Left renal cortex interstitium (tissue), 4 donors: ENCODE results near the gene DSCAML1. TPM values are rescaled to one million over a fixed set of nuclear protein-coding genes. Genes with fewer than 3 reads are reported as not detected.

ENCODE experiments used
- DNase-seq, 4 donors: peaks; one replicate each; pipeline ENCODE4 v3.0.0-alpha.2; 2013; ENCODE audit warnings: low read depth in 4 of 4, low spot score in 2 of 4, missing footprints in 1 of 4
- polyA plus RNA-seq, 4 donors: library from polyadenylated mRNA; unstranded; fragments of 120-200 nt; gene quantifications; one replicate each; pipeline ENCODE4 v1.2.1, GENCODE V29; 2013; ENCODE audit not compliant: insufficient read length in 4 of 4

The DSCAML1 gene
- polyA plus RNA-seq, 4 donors, result 1.3 to 4.0 (median 2.0) TPM

DNA sequence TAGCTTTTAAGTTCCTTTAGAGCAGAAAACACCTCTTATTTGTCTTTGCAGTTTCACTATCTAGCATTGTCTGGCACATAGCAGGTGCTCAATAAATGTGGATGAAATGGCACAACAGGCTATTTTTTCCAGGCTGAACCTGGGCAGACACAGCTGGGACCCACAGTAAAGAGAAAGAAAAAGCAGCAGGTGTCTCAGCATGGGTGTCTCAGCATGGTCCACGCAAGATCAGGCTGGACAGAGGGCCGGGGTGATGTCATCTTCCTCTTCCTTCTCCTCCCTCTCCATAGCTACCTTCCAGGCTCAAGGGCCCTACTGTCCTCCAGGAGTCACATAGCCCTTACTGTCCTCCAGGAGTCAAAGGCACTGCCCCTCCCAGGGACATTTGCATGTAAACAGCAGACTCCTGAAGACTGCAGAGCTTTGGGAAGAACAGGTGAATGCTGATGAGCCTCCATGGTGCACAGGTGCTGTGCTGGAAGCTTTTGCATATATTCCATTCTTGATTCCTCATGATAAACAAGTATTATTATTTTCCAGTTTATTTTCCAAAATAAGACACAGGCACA is 65.2 kb downstream of the DSCAML1 start:
- no peak for DNase-seq

DNA sequence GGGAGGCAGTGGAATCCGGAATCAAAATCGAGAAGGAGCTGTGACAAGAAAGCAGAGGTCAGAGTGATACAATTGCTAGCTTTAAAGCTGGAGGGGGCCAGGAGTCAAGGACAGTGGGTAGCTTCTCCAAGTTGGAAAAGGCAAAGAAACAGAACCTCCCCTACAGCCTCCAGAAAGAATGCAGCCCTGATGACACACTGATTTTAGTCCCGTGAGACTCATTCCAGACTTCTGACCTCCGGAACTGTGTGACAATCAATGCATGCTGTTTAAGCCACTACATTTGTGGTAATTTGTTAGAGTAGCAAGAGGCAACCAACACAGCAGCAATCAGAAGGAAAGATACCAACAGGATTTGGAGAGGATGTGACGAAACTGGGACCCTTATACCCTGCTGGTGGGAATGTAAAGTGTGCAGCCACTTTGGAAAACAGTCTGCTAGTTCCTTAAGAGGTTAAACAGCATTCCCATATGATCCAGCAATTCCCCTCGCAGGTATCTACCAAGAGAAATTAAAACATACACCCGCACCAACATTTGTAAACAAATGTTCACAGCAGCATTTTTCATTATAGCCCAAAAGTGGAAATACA is 66.7 kb downstream of the DSCAML1 start:
- DNase-seq, result no peak

DNA sequence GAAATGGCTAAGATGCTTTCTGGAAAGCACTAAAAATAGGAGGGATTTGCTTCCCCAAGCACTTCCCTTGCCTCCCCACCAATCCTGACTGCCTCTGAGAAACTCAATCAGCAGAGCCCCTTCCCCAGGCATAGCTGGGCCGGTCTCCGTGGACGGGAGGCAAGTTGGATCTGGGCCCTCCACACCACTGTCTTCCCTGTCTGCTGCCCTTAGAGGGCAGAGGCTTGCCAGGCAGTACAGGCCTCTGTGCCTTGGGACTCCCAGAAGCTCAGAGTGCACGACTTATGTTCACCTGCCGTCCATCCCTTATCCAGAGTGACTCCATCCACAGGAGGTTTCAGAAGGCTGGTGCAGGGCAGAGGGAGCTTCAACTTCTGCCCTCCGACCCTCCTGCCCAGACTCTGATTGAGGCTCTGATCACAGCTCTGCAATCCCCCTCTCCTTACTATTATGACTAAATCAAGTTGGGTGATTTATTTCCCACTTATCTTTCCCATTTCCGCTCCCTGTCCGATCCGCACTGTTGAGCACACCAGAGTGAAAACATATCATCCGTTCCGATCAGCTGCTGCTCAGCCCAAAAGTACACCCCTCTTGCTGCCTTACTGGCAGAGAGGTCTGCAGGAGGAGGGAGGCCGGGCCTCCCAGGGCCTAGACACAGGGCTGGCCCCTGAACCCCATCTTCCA is 71.8 kb downstream of the DSCAML1 start:
- no peak for DNase-seq

DNA sequence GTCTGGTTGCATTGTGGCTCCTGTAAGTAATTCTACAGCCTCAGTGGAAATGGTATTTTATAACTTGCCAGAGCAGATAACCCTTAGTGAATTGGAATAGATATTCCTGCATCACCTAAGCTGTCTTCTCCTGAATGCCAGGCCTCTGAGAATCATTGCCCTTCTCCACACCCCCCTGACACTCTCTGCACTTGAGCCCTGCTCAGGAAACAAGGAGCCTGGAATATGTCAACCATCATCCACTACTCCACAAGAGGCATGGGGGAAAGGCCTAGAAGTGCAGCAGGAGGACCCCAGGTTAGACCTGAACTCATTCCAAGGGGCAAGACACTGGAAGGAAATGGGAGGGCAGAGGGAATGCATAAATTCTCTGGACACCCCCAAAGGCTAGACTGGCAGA is 72.4 kb downstream of the DSCAML1 start:
- DNase-seq, result no peak

DNA sequence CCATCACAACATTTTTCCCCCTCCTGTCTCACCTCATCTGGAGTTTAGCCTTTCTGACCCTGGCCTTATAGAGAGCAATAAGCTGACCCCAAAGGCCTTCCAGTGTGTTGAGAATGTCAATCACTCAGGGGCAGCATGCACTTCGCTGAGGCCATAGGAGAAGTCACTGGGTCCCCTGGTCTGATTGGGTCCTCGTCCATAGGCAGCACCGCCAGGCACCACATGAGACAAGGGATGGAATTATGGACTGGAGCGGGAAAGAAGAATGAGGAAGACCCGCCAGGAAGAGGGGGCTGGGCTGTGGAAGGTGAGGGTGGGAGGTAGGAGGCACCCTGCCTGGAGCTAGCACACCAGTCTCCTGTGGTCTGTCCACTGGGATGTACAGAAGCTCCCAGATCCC is 72.9 kb downstream of the DSCAML1 start:
- no peak for DNase-seq

DNA sequence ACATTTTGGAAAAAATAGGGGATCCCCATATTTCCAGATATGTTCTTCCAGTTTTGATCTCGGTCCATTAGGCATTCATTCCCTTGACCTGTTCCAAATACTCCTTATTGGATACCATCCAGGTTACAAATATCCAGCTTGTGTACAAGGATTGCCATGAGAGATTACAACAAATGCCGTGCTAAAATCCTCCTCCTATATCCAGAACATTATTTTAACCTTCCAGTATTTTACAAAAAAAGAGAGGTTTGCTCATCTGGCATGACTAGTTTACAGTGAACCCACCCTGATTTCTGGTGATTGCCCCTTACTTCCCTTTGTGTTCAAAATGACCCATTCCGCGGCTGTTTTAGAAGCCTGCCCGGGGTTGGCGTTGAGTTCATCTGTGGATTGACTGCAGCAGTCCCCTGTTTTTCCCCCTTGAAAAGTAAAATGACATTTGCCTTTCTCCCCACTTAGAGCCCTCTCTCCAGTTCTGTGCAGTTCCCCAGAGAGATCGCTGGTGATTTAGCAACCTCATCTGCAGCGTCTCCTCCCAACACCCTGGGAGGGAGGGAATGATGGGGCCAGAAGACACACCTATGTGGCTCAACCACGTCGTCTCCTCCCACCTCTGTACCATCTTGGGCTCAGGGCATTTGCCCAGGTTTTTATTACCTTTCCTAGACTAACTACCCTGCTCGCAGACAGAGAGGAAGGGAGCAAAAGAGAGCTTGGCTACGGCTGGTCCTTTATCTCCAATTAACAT is 73.6 kb downstream of the DSCAML1 start:
- no peak for DNase-seq

- DNase-seq, result peak in 2 of 4 donors; percentile 35 to 57
These were observed 74.9 kb downstream of the DSCAML1 start for GRCh38 chr11:117722082-117722481.

GRCh38 chr11:117720061-117720511 is 76.9 kb downstream of the DSCAML1 start:
- DNase-seq, result no peak

- DNase-seq, result no peak
These were observed 77.5 kb downstream of the DSCAML1 start for GRCh38 chr11:117719480-117719879.

- DNase-seq, result no peak
These were observed 79.3 kb downstream of the DSCAML1 start for GRCh38 chr11:117717485-117718314.

DNA sequence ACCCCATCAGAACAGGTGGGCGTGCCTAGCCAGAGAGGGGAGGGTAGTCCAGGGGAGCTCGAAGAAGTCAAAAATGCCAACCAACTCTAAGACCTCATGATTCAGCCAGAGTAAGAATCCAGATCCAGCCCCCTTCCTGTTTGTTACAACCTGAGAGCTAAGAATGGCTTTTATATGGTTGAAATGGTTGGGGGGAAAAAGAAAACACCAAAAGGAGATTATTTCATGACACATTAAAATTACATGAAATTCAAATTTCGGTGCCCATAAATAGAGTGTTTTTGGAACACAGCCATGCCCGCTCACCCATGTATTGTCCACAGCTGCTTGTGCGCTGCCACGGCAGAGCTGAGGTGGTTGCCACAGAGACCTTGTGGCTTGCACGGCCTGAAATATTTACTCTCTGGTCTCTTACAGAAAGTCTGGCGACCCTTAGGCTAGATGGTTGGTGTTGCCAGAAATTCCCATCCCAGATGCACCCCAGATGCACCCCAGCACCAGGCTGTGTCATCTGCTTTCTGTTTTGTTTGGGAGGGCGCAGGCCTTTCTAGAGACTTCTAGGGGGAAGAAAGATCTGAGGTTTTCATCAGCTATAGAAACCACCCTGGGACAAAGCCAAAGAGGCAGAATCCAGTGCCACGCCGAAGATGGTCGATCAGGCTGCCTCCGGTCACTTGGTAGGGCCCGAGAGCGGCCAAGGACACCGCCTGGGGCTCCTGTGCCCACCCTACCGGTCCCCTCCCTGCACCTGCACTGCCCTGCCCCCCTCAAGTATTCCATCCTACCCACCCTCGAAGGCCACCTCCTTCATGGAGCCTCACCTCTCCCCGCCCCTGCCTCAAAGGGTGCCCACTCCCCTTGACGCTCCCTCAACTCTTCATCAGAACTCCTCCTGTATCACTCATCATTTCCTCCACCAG is 80.2 kb downstream of the DSCAML1 start:
- no peak for DNase-seq

DNA sequence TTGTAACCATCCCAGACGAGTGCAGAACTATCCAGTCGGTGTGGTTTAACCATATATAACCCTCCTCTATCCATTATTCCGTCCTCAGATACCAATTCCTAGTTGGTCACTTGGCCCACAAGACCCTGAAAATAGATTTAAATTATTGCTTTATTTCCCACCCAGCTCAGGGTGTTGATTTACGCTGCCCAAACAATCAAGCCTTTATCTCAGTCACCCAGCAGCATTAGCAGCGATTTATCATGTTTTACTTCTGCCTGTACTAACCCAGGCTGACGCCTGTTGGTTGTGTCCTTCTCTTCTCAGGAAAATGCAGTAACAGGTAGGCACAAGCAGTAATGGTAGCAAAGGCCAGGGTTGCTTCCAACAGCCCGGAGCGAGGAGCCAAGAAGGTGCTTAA is 81.2 kb downstream of the DSCAML1 start:
- no peak for DNase-seq

- peak in 3 of 4 donors; percentile 15 to 46 (median 44) for DNase-seq
These were observed 83.5 kb downstream of the DSCAML1 start for GRCh38 chr11:117713538-117713991.

GRCh38 chr11:117712530-117712929 is 84.5 kb downstream of the DSCAML1 start:
- DNase-seq, result no peak

- DNase-seq, result no peak
These were observed 85.7 kb downstream of the DSCAML1 start for GRCh38 chr11:117711331-117711730.

GRCh38 chr11:117710211-117710610 is 86.8 kb downstream of the DSCAML1 start:
- no peak for DNase-seq

DNA sequence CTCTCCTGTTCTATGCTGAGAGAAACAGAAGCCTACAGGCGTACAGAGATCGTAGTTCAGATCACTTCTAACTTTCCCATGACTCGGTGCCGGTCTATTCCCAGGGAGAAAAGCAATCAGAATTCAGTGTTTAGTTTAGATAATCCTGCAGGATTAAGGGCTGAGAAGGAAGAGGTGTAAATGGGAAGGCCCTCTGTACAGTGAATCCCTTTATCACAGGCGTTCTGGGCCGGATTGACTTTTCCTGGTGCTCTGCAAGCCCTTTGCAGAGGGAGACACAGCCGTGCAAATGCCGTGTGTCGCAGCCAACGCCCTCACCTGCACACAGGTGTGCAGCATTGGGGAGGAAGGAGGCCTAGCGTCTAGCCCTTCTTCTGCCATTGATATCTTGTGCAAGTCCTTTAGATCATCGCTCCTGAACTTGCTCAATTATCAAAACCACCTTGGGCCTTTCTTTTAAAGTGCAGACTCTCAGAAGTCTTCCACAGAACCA is 90.6 kb downstream of the DSCAML1 start:
- no peak for DNase-seq

- DNase-seq, result no peak
These were observed 91.2 kb downstream of the DSCAML1 start for GRCh38 chr11:117705866-117706265.
